Measurements from ENCODE around the gene CDK3.

CDK3 gene

GRCh38 chr17:75995385-75995925 is 5.2 kb upstream of the CDK3 start:
- TF ChIP-seq CTCF (IDR thresholded peaks at IDR 0.05; ENCODE audit: borderline replicate concordance, insufficient read depth, low read depth, low read length) = no peak
- no peak overlapping the region for H3K4me3 ChIP-seq (ENCODE audit: low read depth, low read length)

- no peak overlapping the region for H3K4me3 ChIP-seq (ENCODE audit: low read depth, low read length)
- no peak for TF ChIP-seq CTCF (IDR thresholded peaks at IDR 0.05; ENCODE audit: borderline replicate concordance, insufficient read depth, low read depth, low read length)
Measured at GRCh38 chr17:75996665-75997590, 3.7 kb upstream of the CDK3 start.

- no peak overlapping the region for H3K4me3 ChIP-seq (ENCODE audit: low read depth, low read length)
- TF ChIP-seq CTCF (IDR thresholded peaks at IDR 0.05; ENCODE audit: borderline replicate concordance, insufficient read depth, low read depth, low read length) = no peak
Measured at GRCh38 chr17:75998327-75998795, 2.3 kb upstream of the CDK3 start.

GRCh38 chr17:76000016-76000754 is 470 bp upstream of the CDK3 start:
- H3K4me3 ChIP-seq (ENCODE audit: low read depth, low read length) = no peak overlapping the region

GRCh38 chr17:76002100-76002499 is 1.4 kb downstream of the CDK3 start:
- TF ChIP-seq CTCF (IDR thresholded peaks at IDR 0.05; ENCODE audit: borderline replicate concordance, insufficient read depth, low read depth, low read length) = no peak
- no peak overlapping the region for H3K4me3 ChIP-seq (ENCODE audit: low read depth, low read length)

More at GRCh38 chr17:76000016-76000754, 470 bp upstream of the CDK3 start:
- peak; percentile 91 for TF ChIP-seq CTCF (IDR thresholded peaks at IDR 0.05; ENCODE audit: borderline replicate concordance, insufficient read depth, low read depth, low read length)

GRCh38 chr17:76003915-76004314 is 3.3 kb downstream of the CDK3 start:
- H3K4me3 ChIP-seq (ENCODE audit: low read depth, low read length) = no peak overlapping the region
- no peak for TF ChIP-seq CTCF (IDR thresholded peaks at IDR 0.05; ENCODE audit: borderline replicate concordance, insufficient read depth, low read depth, low read length)

Measured in GM12875 (cell line).